MV-4-11 (cell line): ENCODE data around the gene FAM199X.

Experiments
- DNase-seq: peaks from one replicate; lab custom pipeline; 2025; lab: John Stamatoyannopoulos, UW

The FAM199X gene

GRCh38 chrX:104165894-104166734 is at the start of gene FAM199X:
TSS of gene FAM199X (plus strand) at chrX:104166453. CDS start at chrX:104166786, 333 bp downstream.
- DNase-seq = peak; percentile 86

DNA sequence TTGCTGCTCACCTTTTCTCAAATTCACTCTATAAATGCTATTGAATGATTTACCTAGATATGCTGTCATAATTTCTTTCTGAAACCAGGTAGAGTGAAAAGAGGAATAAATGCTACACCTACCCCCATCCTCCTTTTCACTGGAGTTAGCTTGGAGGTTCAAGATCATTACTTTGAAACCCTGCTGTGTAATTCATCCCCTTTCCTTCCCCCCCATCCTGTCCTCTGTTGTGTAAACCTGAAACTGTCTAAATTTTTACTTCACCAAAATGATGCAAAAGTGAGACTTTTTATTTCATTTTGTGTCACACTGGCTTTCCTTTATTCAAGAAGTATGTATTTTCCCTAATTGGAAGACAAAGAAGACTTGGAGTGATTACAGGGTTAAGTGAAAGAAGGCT is 48.5 kb upstream of the FAM199X start:
- no peak for DNase-seq

- DNase-seq = no peak
Measured at GRCh38 chrX:104118765-104119164, 47.5 kb upstream of the FAM199X start.

DNA sequence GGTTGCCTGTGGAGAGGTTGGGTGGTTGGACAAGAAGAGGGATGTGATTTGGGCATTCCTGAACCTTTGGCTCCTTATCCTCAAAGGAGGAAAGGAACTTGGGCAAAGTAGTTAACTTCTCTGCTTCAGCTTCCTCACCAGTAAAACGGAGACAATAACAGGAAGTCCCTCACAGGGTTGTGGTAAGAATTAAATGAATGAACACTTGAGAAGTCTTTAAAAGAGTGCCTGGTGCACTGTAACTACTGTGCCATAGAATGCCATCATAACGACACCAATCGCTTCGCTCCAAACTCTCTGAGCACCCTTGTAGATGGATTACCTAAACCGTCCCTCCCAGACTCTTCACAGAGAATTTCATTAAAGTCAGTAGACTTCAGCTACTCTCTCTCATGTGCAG is 43.4 kb upstream of the FAM199X start:
- DNase-seq = peak; percentile 36

DNA sequence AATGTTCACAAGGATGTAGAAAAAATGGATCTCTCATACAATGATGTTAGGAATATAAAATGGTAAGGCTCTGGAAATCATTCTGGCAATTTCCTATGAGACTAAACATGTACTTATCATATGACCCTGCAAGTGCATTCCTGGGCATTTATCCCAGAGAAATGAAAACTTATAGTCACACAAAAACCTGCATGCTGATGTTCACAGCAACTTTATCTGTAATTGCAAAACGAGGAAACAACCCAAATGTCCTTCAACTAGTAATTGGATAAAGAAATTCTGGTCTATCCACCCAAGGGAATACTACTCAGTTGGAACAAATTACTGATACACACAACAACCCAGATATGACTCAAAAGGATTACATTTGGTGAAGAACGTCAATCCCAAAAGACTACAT is 39.4 kb upstream of the FAM199X start:
- no peak for DNase-seq

- no peak for DNase-seq
Measured at GRCh38 chrX:104130808-104131207, 35.4 kb upstream of the FAM199X start.

- DNase-seq = no peak
Measured at GRCh38 chrX:104134583-104135261, 31.5 kb upstream of the FAM199X start.

GRCh38 chrX:104135677-104136076 is 30.6 kb upstream of the FAM199X start:
- no peak for DNase-seq

DNA sequence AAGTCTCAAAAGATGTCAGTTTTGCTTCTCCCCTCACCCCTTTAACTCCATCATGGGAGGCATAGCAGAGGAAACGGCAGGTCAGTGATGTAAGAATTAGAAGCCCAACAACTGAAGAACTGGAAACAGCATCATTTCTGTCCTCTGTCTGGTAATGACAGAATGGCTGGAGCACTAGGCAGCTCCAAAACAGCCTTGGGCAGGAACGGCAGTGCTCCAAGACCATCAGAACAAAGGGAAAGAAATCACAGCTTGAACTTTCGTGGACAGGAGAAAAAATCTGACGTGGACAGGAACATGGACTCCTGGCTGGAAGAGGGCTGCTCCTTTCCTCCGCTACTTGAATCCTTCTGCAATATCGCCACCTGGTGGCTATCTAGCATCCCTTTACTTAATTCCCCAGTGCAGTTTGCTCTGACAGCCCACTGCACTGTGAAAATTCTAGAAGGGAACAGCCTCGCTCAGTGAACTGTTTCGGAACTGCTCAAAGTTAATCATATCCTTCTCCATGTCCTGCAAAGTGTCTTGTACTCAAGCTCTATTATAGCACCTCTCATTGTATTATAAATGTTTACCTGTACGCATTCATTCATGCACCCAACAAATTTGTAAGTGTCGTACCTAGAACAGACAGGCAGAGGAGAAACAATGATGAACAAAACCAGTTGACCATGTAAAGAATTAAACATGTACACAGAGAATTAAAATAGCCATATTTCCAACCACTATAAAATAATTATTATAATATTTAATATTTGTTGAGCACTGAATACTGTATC is 29.8 kb upstream of the FAM199X start:
- DNase-seq = peak; percentile 43

- DNase-seq = peak; percentile 0
Measured at GRCh38 chrX:104137496-104137895, 28.8 kb upstream of the FAM199X start.

GRCh38 chrX:104141087-104141760 is 25.0 kb upstream of the FAM199X start:
- no peak for DNase-seq

DNA sequence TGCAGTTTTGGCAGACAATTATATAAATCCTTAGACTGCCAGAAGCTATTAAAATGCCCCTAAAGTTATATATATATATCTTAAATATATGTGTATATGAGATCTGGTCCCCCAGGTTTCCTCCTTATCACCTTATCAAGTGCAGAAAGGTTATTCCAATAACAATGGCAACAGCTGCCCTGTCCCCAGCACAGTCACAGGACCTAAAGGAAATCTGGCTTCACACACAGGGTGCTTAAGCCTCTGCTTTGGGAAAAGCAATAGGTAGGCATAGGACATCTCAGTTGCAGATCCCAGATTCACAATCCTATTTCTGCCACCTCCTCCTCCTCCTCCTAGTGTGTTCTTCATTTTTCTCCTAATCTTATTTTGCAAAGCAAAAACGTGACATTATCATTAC is 15.2 kb upstream of the FAM199X start:
- no peak for DNase-seq

DNA sequence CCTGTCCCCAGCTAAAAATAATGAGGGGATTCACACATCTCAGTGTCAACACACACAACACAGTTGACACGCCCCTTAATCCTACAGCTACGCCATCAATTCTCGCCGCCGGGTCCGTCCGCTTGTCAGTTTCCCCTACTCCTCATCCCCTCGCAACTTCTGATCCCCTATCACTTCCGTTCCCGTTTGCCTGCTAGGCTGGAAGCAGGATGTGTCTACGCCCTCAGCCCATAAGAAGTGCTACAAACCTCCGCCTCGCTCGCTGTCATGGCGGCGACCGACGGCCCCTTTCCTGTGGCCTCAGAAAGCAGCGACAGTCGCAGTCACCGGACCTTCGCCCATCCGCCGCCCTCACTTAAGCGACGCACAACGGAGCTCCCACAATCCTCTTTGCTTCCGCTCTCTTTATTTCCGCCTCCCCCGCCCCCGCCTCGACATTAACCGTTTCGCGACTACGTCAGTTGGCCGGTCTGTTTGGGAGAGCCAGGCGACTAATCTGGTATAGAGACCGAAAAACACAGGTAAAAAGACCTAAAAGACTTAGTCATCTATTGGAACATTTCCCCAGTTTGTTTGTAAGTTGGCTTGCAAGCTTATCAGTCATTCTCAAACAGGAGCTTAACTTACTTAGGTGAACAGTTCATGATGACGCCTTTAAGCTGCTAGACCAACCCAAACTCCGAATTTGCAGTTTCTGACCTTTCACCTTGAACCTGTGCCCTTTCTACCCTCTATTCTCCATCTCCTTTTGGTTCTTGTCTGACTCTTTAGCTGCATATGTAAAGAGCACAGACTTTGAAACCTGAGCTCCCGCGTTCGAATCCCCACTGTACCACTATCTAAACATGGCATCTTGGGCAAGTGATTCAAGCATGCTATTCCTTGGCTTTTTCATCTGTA is 9.4 kb upstream of the FAM199X start, which contains the start of gene SLC25A53:
Gene SLC25A53 (minus strand): TSS at position 380 of the 900 bp plus-strand sequence. CDS start 51,752 bp downstream, outside the sequence.
- peak; percentile 83 for DNase-seq

- DNase-seq = no peak
Measured at GRCh38 chrX:104166735-104167436, 633 bp downstream of the FAM199X start.

GRCh38 chrX:104168127-104168526 is 1.9 kb downstream of the FAM199X start:
- no peak for DNase-seq

DNA sequence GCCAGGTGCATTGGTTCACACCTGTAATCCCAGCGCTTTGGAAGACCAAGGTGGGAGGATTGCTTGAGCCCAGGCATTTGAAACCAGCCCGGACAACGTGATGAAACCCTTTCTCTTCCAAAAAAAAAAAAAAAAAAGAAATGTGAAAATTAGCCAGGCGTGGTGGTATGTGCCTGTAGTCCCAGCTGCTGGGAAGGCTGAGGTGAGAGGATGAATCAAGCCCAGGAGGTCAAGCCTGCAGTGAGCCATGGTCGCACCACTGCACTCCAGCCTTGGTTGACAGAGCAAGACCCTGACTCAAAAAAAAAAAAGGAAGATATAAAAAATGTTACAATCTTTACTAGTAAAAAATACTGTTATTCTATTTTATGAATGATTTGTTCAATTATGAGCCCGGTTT is 5.9 kb downstream of the FAM199X start:
- DNase-seq = no peak

DNA sequence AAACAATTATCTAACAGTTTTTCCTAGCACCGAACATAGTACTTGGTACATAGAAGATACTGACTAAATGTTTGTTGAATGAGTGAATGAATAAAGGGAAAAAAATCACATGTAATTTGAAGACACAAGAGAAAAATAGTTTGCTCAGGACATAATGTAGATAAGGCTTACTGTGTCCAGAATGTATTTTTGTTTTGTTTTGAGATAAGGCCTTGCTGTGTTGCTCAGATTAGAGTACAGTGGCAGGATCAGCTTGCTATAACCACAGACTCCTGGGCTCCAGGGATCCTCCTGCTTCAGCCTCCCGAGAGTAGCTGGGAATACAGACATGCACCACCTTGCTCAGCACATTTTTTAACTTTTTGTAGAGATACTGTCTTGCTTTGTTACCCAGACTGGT is 6.5 kb downstream of the FAM199X start:
- DNase-seq = no peak

DNA sequence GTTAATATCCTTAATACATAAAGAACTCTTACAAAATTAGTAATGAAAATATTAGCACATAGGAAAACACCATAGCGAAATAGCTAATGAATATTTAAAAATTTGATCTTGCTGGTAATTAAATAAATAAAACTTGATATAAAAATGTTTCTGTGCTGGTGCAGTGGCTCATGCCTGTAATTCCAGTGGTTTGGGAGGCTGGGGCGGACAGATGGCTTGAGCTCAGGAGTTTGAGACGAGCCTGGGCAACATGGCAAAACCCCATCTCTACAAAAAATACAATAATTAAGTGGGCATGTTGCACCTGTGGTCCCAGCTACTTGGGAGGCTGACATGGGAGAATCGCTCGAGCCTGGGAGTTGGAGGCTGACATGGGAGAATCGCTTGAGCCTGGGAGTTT is 7.6 kb downstream of the FAM199X start:
- no peak for DNase-seq

- no peak for DNase-seq
Measured at GRCh38 chrX:104183685-104184084, 17.4 kb downstream of the FAM199X start.

DNA sequence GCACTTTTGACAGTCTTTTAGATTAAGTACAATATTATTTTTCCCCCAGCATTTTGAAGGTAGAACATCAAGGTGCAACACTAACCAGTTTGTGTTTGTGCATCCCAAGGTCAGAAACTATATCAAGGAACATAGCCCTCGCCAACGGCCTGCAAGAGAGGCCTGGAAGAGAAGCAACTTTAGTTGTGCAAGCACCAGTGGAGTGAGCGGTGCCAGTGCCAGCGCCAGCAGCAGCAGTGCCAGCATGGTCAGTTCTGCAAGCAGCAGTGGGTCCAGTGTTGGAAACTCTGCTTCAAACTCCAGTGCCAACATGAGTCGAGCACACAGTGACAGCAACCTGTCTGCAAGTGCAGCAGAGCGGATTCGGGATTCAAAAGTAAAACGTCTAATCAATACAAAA is 21.7 kb downstream of the FAM199X start:
- no peak for DNase-seq
